SU-DHL-6 (cell line): ENCODE data around the gene PRPSAP1.

Experiments
- H2AFZ ChIP-seq: fragments of 200-600 bp; sonication (generic); 2 replicates; pipeline ENCODE4 v1.6.1; 2014; ENCODE audit warnings: low read depth, mild to moderate bottlenecking, moderate library complexity, mixed read lengths, antibody characterized with exemption, low read length; ENCODE audit not compliant: severe bottlenecking
- H3F3A ChIP-seq: fragments of 200-600 bp; shearing (Covaris generic); 2 replicates; pipeline ENCODE4 v1.6.0; 2016; ENCODE audit warnings: antibody characterized with exemption, mild to moderate bottlenecking; ENCODE audit not compliant: insufficient read depth
- H3K27ac ChIP-seq: fragments of 200-600 bp; sonication (generic); 2 replicates; pipeline ENCODE4 v1.5.1; 2016; ENCODE audit warnings: low read depth, mild to moderate bottlenecking, low read length, moderate library complexity, mixed read lengths
- H3K27me3 ChIP-seq: fragments of 200-600 bp; sonication (generic), shearing (Covaris generic); 2 replicates; pipeline ENCODE4 v1.6.0; 2014; ENCODE audit warnings: mild to moderate bottlenecking, low read length
- H3K36me3 ChIP-seq: fragments of 200-600 bp; sonication (generic); 2 replicates; pipeline ENCODE4 v1.6.1; 2014; ENCODE audit warnings: mild to moderate bottlenecking, low read length, mixed read lengths
- H3K4me2 ChIP-seq: fragments of 300-600, 200-600 bp; shearing (Covaris generic), sonication (generic); 2 replicates; pipeline ENCODE4 v1.6.0; 2014; ENCODE audit warnings: low read length, low read depth, mild to moderate bottlenecking; ENCODE audit not compliant: poor library complexity, severe bottlenecking
- H3K4me3 ChIP-seq: fragments of 200-600 bp; sonication (generic); 2 replicates; pipeline ENCODE4 v1.5.1; 2014; ENCODE audit warnings: antibody characterized with exemption, low read length, mild to moderate bottlenecking, mixed read lengths; ENCODE audit not compliant: insufficient read depth, poor library complexity, severe bottlenecking
- H3K79me2 ChIP-seq: fragments of 200-600 bp; sonication (generic); 2 replicates; pipeline ENCODE4 v1.6.1; 2014; ENCODE audit warnings: mild to moderate bottlenecking, low read length, moderate library complexity; ENCODE audit not compliant: insufficient read depth
- H3K9ac ChIP-seq: fragments of 200-600 bp; sonication (generic); 2 replicates; pipeline ENCODE4 v1.7.0; 2014; ENCODE audit warnings: mild to moderate bottlenecking, low read length
- H3K9me2 ChIP-seq: fragments of 200-600 bp; sonication (generic); replicated peaks from 2 replicates; pipeline ENCODE4 v1.6.1; 2014; ENCODE audit warnings: low read length; ENCODE audit not compliant: insufficient read depth
- H3K9me3 ChIP-seq: fragments of 200-600 bp; sonication (generic); 2 replicates; pipeline ENCODE4 v1.6.1; 2014; ENCODE audit warnings: low read length, mixed read lengths; ENCODE audit not compliant: insufficient read depth
- H4K20me1 ChIP-seq: fragments of 200-600 bp; sonication (generic); 2 replicates; pipeline ENCODE4 v1.6.1; 2014; ENCODE audit warnings: low read depth, mild to moderate bottlenecking, antibody characterized with exemption, low read length, moderate library complexity, mixed read lengths
- CTCF ChIP-seq: fragments of 200-600 bp; sonication (generic); IDR thresholded peaks from one replicate; pipeline ENCODE4 v1.5.1; 2017; ENCODE audit warnings: antibody characterized with exemption, mild to moderate bottlenecking, low read length, moderate library complexity; ENCODE audit not compliant: insufficient read depth, poor library complexity, severe bottlenecking
- EZH2phosphoT487 ChIP-seq: fragments of 200-600 bp; sonication (generic), shearing (Covaris generic); conservative IDR thresholded peaks from 2 replicates; pipeline ENCODE4 v1.6.1; 2018; ENCODE audit warnings: mild to moderate bottlenecking, antibody characterized with exemption, low read length, moderate library complexity, mixed read lengths

The PRPSAP1 gene

GRCh38 chr17:76343106-76343505 lies 10.6 kb downstream of the PRPSAP1 start:
- 0 out of 2 replicates have a peak, but pooled peaks cover 2% of the 10 kb centered on the region for H3K79me2 ChIP-seq

GRCh38 chr17:76341301-76341700 lies 12.4 kb downstream of the PRPSAP1 start:
- TF ChIP-seq CTCF: no peak
- Histone ChIP-seq H2AFZ (no peak overlapping the region), H3K27me3 (no peaks in the 10 kb centered on the region), H3F3A (no peaks in the 10 kb centered on the region), H3K27ac (no peak overlapping the region), H3K36me3 (no peaks in the 10 kb centered on the region), H3K9me3 (no peaks in the 10 kb centered on the region), H3K4me2 (no peak overlapping the region), H3K9ac (no peak overlapping the region), H3K79me2 (0 out of 2 replicates have a peak, but pooled peaks cover 3% of the 10 kb centered on the region), H4K20me1 (no peaks in the 10 kb centered on the region), H3K4me3 (no peak overlapping the region), H3K9me2 (no peaks in the 10 kb centered on the region)

More at GRCh38 chr17:76343106-76343505, 10.6 kb downstream of the PRPSAP1 start:
- H3K4me2 ChIP-seq: no peak overlapping the region
- no peak for TF ChIP-seq EZH2phosphoT487
- no peaks in the 10 kb centered on the region for H3K9me2 ChIP-seq
- no peaks in the 10 kb centered on the region for H3F3A ChIP-seq
- no peak overlapping the region for H3K9ac ChIP-seq
- no peaks in the 10 kb centered on the region for H4K20me1 ChIP-seq
- no peak overlapping the region for H2AFZ ChIP-seq
- no peak overlapping the region for H3K27ac ChIP-seq
- no peak overlapping the region for H3K4me3 ChIP-seq
- H3K27me3 ChIP-seq: no peaks in the 10 kb centered on the region
- no peaks in the 10 kb centered on the region for H3K9me3 ChIP-seq
- H3K36me3 ChIP-seq: 0 out of 2 replicates have a peak, but pooled peaks cover 3% of the 10 kb centered on the region

- Histone ChIP-seq H3K9me2 (no peaks in the 10 kb centered on the region), H3K79me2 (0 out of 2 replicates have a peak, but pooled peaks cover 3% of the 10 kb centered on the region), H3K4me3 (no peak overlapping the region), H3K4me2 (no peak overlapping the region), H3F3A (no peaks in the 10 kb centered on the region), H3K27ac (no peak overlapping the region), H3K9ac (no peak overlapping the region), H3K9me3 (no peaks in the 10 kb centered on the region), H2AFZ (no peak overlapping the region), H3K36me3 (no peaks in the 10 kb centered on the region), H3K27me3 (no peaks in the 10 kb centered on the region), H4K20me1 (no peaks in the 10 kb centered on the region)
- TF ChIP-seq CTCF (no peak), EZH2phosphoT487 (no peak)
Measured at GRCh38 chr17:76337413-76337777, 16.3 kb downstream of the PRPSAP1 start.

- H3K4me3 ChIP-seq: no peak overlapping the region
- 0 out of 2 replicates have a peak, but pooled peaks cover 3% of the 10 kb centered on the region for H3K79me2 ChIP-seq
- H3K4me2 ChIP-seq: no peak overlapping the region
Measured at GRCh38 chr17:76336756-76337412, 16.8 kb downstream of the PRPSAP1 start.

More at GRCh38 chr17:76336756-76337412, 16.8 kb downstream of the PRPSAP1 start:
- Histone ChIP-seq H3K9ac (no peak overlapping the region), H3K9me3 (no peaks in the 10 kb centered on the region), H3K27ac (no peak overlapping the region), H3K9me2 (no peaks in the 10 kb centered on the region), H3K27me3 (no peaks in the 10 kb centered on the region), H2AFZ (no peak overlapping the region), H3F3A (no peaks in the 10 kb centered on the region), H3K36me3 (no peaks in the 10 kb centered on the region), H4K20me1 (no peaks in the 10 kb centered on the region)
- TF ChIP-seq CTCF (no peak), EZH2phosphoT487 (no peak)
